ENCODE data around the gene CADPS. TPM values are rescaled to one million over a fixed set of nuclear protein-coding genes. Genes with fewer than 3 reads are reported as not detected.

Gene CADPS
- total and polyA plus RNA-seq, 2 of the 4 experiments (the other 2 are of a cell fraction) = not detected

GRCh38 chr3:62376906-62377877 lies 498.0 kb downstream of the CADPS start:
- Histone ChIP-seq H4K5ac (ENCODE audit: low read depth, low read length) (no peak overlapping the region), H3K23ac (ENCODE audit: low read depth, low read length) (no peak overlapping the region), H3K9me1 (ENCODE audit: insufficient read depth, low read length) (no peaks in the 10 kb centered on the region), H4K20me1 (ENCODE audit: insufficient read depth, low read length) (no peaks in the 10 kb centered on the region), H3K27ac (ENCODE audit: insufficient read depth, low read length) (no peak overlapping the region), H4K8ac (ENCODE audit: low read depth in 2 of 2, low read length in 2 of 2) (no peak overlapping the region), H3K4me1 (ENCODE audit: control insufficient read depth, insufficient read depth, low read length) (no peaks in the 10 kb centered on the region), H3K9ac (ENCODE audit: low read depth, low read length) (no peak overlapping the region), H3K14ac (replicated peaks; ENCODE audit: low read depth, low read length) (no peak overlapping the region), H3K4me3 (ENCODE audit: insufficient read depth, low read depth, low read length) (no peak overlapping the region), H3K4ac (ENCODE audit: low read depth, low read length) (no peak overlapping the region), H2AK5ac (ENCODE audit: low read depth, low read length) (no peak overlapping the region), H3K18ac (ENCODE audit: low read depth, low read length) (no peak overlapping the region), H3K36me3 (ENCODE audit: control insufficient read depth, insufficient read depth, low read length) (no peaks in the 10 kb centered on the region), H3K27me3 (ENCODE audit: control insufficient read depth, insufficient read depth, low read length) (peaks cover 86% of the 10 kb centered on the region), H2AFZ (replicated peaks; ENCODE audit: low read length, poor library complexity) (no peak overlapping the region), H2BK5ac (ENCODE audit: low read depth, low read length, poor library complexity, severe bottlenecking) (no peak overlapping the region), H4K91ac (ENCODE audit: insufficient read depth, low read depth, low read length) (no peak overlapping the region), H3K9me3 (ENCODE audit: control insufficient read depth, insufficient read depth, low read length) (peaks cover 6% of the 10 kb centered on the region), H3K56ac (ENCODE audit: extremely low read depth, insufficient read depth, low read length) (no peak overlapping the region), H2AK9ac (replicated peaks; ENCODE audit: low read depth, low read length, poor library complexity) (no peak overlapping the region), H2BK120ac (ENCODE audit: low read depth, low read length) (no peak overlapping the region), H2BK20ac (ENCODE audit: low read depth, low read length) (no peak overlapping the region), H3K79me1 (ENCODE audit: low read depth in 1 of 2, low read length in 2 of 2) (no peaks in the 10 kb centered on the region), H2BK15ac (ENCODE audit: low read depth, low read length) (no peak overlapping the region), H3K4me2 (ENCODE audit: low read depth, low read length) (no peak overlapping the region)
- no peak for DNase-seq
- WGBS, 2 experiments (ENCODE audit: extremely low coverage in 2 of 2, insufficient read length in 1 of 2) = 22% methylated on average over 25 of the region's 65 CpGs; no CpG with 5 or more reads in 1 of the 2 experiments
- POLR2A ChIA-PET (ENCODE audit: unreplicated experiment) = no interaction called here
- dilution Hi-C loops (cut with HindIII; ENCODE audit: low sequenced_read_pairs, unreplicated experiment) (no loop called here), in situ Hi-C loops (cut with MboI; ENCODE audit: low sequenced_read_pairs) (no loop called here), intact Hi-C loops (cut with micrococcal nuclease) (no loop called here)
- TF ChIP-seq CHD1 (IDR thresholded peaks at IDR 0.05; ENCODE audit: low read depth, low read length) = no peak
- no peak for TF ChIP-seq FOS (IDR thresholded peaks at IDR 0.05; ENCODE audit: low read depth, low read length)
- TF ChIP-seq CTCF (conservative IDR thresholded peaks at IDR 0.05; ENCODE audit: low read depth, low read length) = no peak
- BruUV-seq (replicated peaks) = no TSS peak
- no peak for ATAC-seq (ENCODE audit: low read depth)
- CTCF ChIA-PET = no interaction called here
